ENCODE results near the gene RDH13.

Gene RDH13

GRCh38 chr19:55106591-55106990 lies 43.6 kb upstream of the RDH13 start (continued):
- TF ChIP-seq ZNF214 (tag by site-specific recombination; IDR thresholded peaks at IDR 0.05; ENCODE audit: borderline replicate concordance): no peak

- ChIA-PET POLR2A (interaction anchor here (1.2 to 2.2 kb wide), 2 partner anchors 12 to 234 kb away, joined by 4 to 11 read pairs; partner anchors contain the start of genes KMT5C and PPP1R12C), CTCF (interaction anchor here (0.6 to 1.8 kb wide), 3 partner anchors 17 to 197 kb away, joined by 3 to 11 read pairs (median 7); no protein-coding TSS in a partner anchor)
- Histone ChIP-seq H3K27ac (ENCODE audit: extremely low read depth, low read depth, low read length) (no peak overlapping the region), H3K4me3 (ENCODE audit: low read depth, low read length) (no peak overlapping the region), H3K4me1 (ENCODE audit: control insufficient read depth, insufficient read depth, low read length) (no peaks in the 10 kb centered on the region), H3K9me3 (ENCODE audit: control insufficient read depth, insufficient read depth, low read depth, low read length) (no peaks in the 10 kb centered on the region), H3K36me3 (ENCODE audit: control insufficient read depth in 2 of 2, insufficient read depth in 1 of 2, low read length in 2 of 2) (peaks cover 15 to 48% of the 10 kb centered on the region in 2 experiments; a peak in 2 of 3 replicates)
- TF ChIP-seq SCRT2 (tag by site-specific recombination; IDR thresholded peaks at IDR 0.05) (peak; percentile 68), ZNF366 (tag by site-specific recombination; conservative IDR thresholded peaks at IDR 0.05) (no peak)
Measured at GRCh38 chr19:55105237-55105636, 42.3 kb upstream of the RDH13 start.

GRCh38 chr19:55103190-55103589 lies 40.2 kb upstream of the RDH13 start:
- Histone ChIP-seq H3K9me3 (ENCODE audit: control insufficient read depth, insufficient read depth, low read depth, low read length) (no peaks in the 10 kb centered on the region), H3K4me3 (ENCODE audit: low read depth, low read length) (no peak overlapping the region), H3K4me1 (ENCODE audit: control insufficient read depth, insufficient read depth, low read length) (no peaks in the 10 kb centered on the region), H3K27ac (ENCODE audit: extremely low read depth, low read depth, low read length) (no peak overlapping the region), H3K36me3 (ENCODE audit: control insufficient read depth in 2 of 2, insufficient read depth in 1 of 2, low read length in 2 of 2) (peaks cover 15 to 46% of the 10 kb centered on the region in 2 experiments; a peak in 2 of 3 replicates)
- ChIA-PET CTCF (interaction anchor here (1.1 to 5.7 kb wide), 2 partner anchors 14 to 15 kb away, joined by 3 to 35 read pairs; no protein-coding TSS in a partner anchor), POLR2A (no interaction called here)
- no peak for TF ChIP-seq ZNF776 (tag by site-specific recombination; IDR thresholded peaks at IDR 0.05; ENCODE audit: borderline replicate concordance)
- TF ChIP-seq GLI2 (tag by site-specific recombination; IDR thresholded peaks at IDR 0.05; ENCODE audit: borderline replicate concordance, low read depth): no peak
- no peak for TF ChIP-seq ZNF514 (tag by site-specific recombination; IDR thresholded peaks at IDR 0.05)

DNA sequence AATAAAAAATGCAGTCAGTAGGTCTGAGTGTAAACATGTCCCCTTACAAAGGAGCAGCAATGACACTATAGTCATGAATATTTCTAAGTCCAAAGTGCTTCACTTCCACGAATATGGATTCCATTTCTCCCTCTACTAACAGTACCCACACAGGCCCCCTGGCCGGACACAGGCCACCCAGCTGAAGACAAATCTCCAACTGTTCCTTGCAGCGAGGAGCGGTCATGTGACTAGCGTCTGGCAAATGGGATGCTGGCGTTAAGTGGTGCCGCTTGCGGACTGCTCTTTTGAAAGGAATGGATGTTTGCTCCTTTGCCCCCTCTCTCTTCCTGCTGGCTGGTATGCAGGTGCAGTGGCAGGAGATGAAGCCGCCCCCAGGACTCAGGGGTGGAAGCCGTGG lies 38.3 kb upstream of the RDH13 start:
- Histone ChIP-seq H3K27ac (ENCODE audit: extremely low read depth, low read depth, low read length) (no peak overlapping the region), H3K4me1 (ENCODE audit: control insufficient read depth, insufficient read depth, low read length) (no peaks in the 10 kb centered on the region), H3K36me3 (ENCODE audit: control insufficient read depth in 2 of 2, insufficient read depth in 1 of 2, low read length in 2 of 2) (peaks cover 15 to 42% of the 10 kb centered on the region in 2 experiments; a peak in 2 of 3 replicates), H3K4me3 (ENCODE audit: low read depth, low read length) (no peak overlapping the region), H3K9me3 (ENCODE audit: control insufficient read depth, insufficient read depth, low read depth, low read length) (no peaks in the 10 kb centered on the region)
- TF ChIP-seq WT1 (tag by site-specific recombination; IDR thresholded peaks at IDR 0.05) (no peak), ZNF624 (tag by site-specific recombination; IDR thresholded peaks at IDR 0.05) (no peak), ZNF514 (tag by site-specific recombination; IDR thresholded peaks at IDR 0.05) (no peak), INSM2 (tag by site-specific recombination; IDR thresholded peaks at IDR 0.05) (no peak), ZBTB8A (tag by site-specific recombination; IDR thresholded peaks at IDR 0.05) (no peak), ZNF138 (tag by site-specific recombination; IDR thresholded peaks at IDR 0.05; ENCODE audit: borderline replicate concordance) (no peak), OVOL3 (tag by site-specific recombination; IDR thresholded peaks at IDR 0.05) (no peak), PRDM2 (tag by site-specific recombination; IDR thresholded peaks at IDR 0.05; ENCODE audit: borderline replicate concordance) (no peak), ZNF600 (tag by site-specific recombination; IDR thresholded peaks at IDR 0.05) (no peak), KLF9 (tag by site-specific recombination; IDR thresholded peaks at IDR 0.05; ENCODE audit: low read depth) (no peak), ZNF521 (tag by site-specific recombination; IDR thresholded peaks at IDR 0.05) (no peak), RBAK (tag by site-specific recombination; IDR thresholded peaks at IDR 0.05) (no peak)
- TF ChIP-seq, protein P1, sequence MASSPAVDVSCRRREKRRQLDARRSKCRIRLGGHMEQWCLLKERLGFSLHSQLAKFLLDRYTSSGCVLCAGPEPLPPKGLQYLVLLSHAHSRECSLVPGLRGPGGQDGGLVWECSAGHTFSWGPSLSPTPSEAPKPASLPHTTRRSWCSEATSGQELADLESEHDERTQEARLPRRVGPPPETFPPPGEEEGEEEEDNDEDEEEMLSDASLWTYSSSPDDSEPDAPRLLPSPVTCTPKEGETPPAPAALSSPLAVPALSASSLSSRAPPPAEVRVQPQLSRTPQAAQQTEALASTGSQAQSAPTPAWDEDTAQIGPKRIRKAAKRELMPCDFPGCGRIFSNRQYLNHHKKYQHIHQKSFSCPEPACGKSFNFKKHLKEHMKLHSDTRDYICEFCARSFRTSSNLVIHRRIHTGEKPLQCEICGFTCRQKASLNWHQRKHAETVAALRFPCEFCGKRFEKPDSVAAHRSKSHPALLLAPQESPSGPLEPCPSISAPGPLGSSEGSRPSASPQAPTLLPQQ (tag by site-specific recombination; IDR thresholded peaks at IDR 0.05): no peak
- TF ChIP-seq, protein P2, sequence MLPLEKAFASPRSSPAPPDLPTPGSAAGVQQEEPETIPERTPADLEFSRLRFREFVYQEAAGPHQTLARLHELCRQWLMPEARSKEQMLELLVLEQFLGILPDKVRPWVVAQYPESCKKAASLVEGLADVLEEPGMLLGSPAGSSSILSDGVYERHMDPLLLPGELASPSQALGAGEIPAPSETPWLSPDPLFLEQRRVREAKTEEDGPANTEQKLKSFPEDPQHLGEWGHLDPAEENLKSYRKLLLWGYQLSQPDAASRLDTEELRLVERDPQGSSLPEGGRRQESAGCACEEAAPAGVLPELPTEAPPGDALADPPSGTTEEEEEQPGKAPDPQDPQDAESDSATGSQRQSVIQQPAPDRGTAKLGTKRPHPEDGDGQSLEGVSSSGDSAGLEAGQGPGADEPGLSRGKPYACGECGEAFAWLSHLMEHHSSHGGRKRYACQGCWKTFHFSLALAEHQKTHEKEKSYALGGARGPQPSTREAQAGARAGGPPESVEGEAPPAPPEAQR (tag by site-specific recombination; IDR thresholded peaks at IDR 0.05): no peak
- ChIA-PET POLR2A (no interaction called here), CTCF (interaction anchor here (0.6 to 5.7 kb wide), 4 partner anchors 12 to 719 kb away, joined by 3 to 35 read pairs (median 3); no protein-coding TSS in a partner anchor)
